Right lobe of liver (tissue), 4 donors: ENCODE measurements around the gene RBM14.

Experiments
- CTCF ChIP-seq, 4 donors: fragments of 200-600 bp in 3 of 4; fragments of 450-650 bp in 1 of 4; IDR thresholded peaks; one replicate each; pipeline versions ENCODE4 v1.5.1 to v1.8.0; 2016 to 2022; ENCODE audit warnings: antibody characterized with exemption in 4 of 4, mild to moderate bottlenecking in 2 of 4
- POLR2A ChIP-seq: fragments of 450-650 bp; IDR thresholded peaks from one replicate; pipeline ENCODE4 v1.6.1; 2017; ENCODE audit warnings: antibody characterized with exemption, mild to moderate bottlenecking
- donor health status: DM: no; HTN: no; CAD: no.
- donor health status: DM: no; HTN: no; CAD: no.
- donor health status: DM: no; HTN: yes; CAD: no.

DNA sequence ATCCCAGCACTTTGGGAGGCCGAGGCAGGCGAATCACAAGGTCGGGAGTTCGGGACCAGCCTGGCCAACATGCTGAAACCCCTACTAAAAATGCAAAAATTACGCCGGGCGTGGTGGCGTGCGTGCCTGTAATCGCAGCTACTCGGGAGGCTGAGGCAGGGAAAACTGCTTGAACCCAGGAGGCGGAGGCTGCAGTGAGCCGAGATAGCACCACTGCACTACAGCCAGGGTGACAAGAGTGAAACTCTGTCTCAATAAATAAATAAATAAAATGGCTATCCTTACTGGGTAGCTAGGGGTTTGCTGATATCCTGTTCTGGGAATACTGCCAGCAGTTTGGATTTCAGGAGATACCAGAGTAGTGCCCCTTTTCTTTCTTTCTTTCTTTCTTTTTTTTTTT, 2.4 kb upstream of the RBM14 start:
- TF ChIP-seq CTCF (IDR thresholded peaks at IDR 0.05) (no peak), POLR2A (no peak)
